ENCODE measurements around the gene THAP3.
A peak's percentile ranks its signal among the peaks of the same experiment; 100 is the strongest.
"Not testable (repeated sequence)": the region's sequence is repeated elsewhere in the genome, so short reads cannot be mapped to it uniquely, and the experiment has no call there.

The THAP3 gene

DNA sequence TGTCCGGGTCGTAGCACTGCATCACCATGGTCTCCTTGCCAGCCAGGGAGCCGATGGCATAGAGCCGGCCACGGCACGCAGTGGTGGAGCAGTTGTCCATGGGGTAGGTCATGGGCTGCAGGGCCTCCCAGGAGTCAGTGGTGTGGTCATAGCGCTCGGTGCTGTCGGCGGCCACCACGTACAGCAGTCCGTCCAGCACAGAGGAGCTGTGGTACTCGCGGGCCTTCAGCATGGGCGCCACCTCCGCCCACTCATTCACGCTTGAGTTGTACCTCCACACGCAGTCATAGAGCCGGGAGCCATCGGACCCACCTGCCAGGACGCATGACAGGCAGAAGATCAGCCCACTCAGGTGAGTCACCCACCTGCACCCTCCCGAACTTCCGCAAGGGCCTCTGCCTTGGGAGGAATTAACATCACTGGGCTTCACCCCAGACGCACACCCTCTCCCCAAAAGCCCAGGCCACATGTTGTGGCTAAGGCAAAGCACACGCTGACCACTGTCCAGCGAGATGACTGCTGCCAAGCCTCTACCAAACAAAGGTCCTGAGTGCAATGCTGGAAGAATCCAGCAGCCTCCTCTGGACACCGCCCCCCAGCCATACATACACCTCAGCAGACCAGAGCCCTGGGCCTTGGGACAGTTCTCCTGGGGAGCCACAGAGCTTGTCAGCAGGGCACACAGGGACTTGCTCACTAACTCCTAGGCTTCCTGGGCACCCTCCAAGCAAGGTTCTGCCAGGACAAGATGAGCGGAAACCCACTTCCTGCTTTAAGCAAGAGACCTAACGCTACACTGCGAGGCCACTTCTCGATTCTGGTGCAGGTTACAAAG, 25.3 kb upstream of the THAP3 start:
- Histone ChIP-seq H3K36me3 (ENCODE audit: insufficient read depth, low read length) (peaks cover 51% of the 10 kb centered on the region), H3K4me1 (ENCODE audit: insufficient read depth, low read length) (peaks cover 62% of the 10 kb centered on the region), H3K27me3 (ENCODE audit: insufficient read depth, low read length, poor library complexity) (no peaks in the 10 kb centered on the region), H3K27ac (ENCODE audit: low read length) (peak overlapping the region; percentile 85), H3K4me2 (ENCODE audit: insufficient read depth, low read length) (peak overlapping the region; percentile 89), H3K9ac (ENCODE audit: low read depth, low read length) (peak overlapping the region; percentile 44), H2AFZ (ENCODE audit: low read depth, low read length) (no peak overlapping the region), H3K9me3 (ENCODE audit: insufficient read depth, low read length, severe bottlenecking) (no peaks in the 10 kb centered on the region), H3K4me3 (ENCODE audit: low read depth in 1 of 2, low read length in 2 of 2) (peak overlapping the region in 1 of 2 experiments; percentile 56; a peak in 2 of 4 replicates), H3K79me2 (ENCODE audit: insufficient read depth, low read length) (peaks cover 65% of the 10 kb centered on the region), H4K20me1 (ENCODE audit: insufficient read depth, low read length) (peaks cover 60% of the 10 kb centered on the region)
- peak; percentile 65 for ATAC-seq (ENCODE audit: insufficient read depth, low read depth)
- DNase-seq, result peak; percentile 78
- TF ChIP-seq CTCF (IDR thresholded peaks at IDR 0.05; ENCODE audit: borderline replicate concordance, extremely low read depth, low read length, poor library complexity, severe bottlenecking) (no peak), EZH2 (IDR thresholded peaks at IDR 0.05; ENCODE audit: borderline replicate concordance, low read depth, low read length, severe bottlenecking) (no peak)

DNA sequence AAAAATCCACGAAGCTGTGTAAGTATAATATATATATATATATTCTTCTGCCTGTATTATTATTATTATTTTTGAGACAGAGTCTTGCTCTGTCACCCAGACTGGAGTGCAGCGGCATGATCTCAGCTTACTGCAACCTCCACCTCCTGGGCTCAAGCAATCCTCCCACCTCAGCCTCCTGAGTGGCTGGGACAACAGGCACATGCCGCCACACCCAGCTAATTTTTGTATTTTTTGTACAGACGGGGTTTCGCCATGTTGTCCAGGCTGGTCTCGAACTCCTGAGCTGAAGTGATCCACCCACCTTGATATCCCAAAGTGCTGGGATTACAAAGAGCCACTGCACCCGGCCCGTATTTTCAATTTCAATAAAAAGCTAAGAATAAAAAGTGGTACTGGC, 24.7 kb upstream of the THAP3 start:
- H3K9ac ChIP-seq (ENCODE audit: low read depth, low read length), result peak overlapping the region; percentile 68
- DNase-seq; H2AFZ ChIP-seq (ENCODE audit: low read depth, low read length); ATAC-seq (ENCODE audit: insufficient read depth, low read depth); H3K9me3 ChIP-seq (ENCODE audit: insufficient read depth, low read length, severe bottlenecking); H3K27me3 ChIP-seq (ENCODE audit: insufficient read depth, low read length, poor library complexity): not testable (repeated sequence)
- peaks cover 62% of the 10 kb centered on the region for H3K4me1 ChIP-seq (ENCODE audit: insufficient read depth, low read length)
- peak overlapping the region; percentile 85 for H3K27ac ChIP-seq (ENCODE audit: low read length)
- peaks cover 65% of the 10 kb centered on the region for H3K79me2 ChIP-seq (ENCODE audit: insufficient read depth, low read length)
- H3K4me2 ChIP-seq (ENCODE audit: insufficient read depth, low read length), result peak overlapping the region; percentile 89
- peaks cover 58% of the 10 kb centered on the region for H4K20me1 ChIP-seq (ENCODE audit: insufficient read depth, low read length)
- peaks cover 46% of the 10 kb centered on the region for H3K36me3 ChIP-seq (ENCODE audit: insufficient read depth, low read length)
- peak overlapping the region; percentile 52 to 84; a peak in 3 of 4 replicates for H3K4me3 ChIP-seq (ENCODE audit: low read depth in 1 of 2, low read length in 2 of 2)

DNA sequence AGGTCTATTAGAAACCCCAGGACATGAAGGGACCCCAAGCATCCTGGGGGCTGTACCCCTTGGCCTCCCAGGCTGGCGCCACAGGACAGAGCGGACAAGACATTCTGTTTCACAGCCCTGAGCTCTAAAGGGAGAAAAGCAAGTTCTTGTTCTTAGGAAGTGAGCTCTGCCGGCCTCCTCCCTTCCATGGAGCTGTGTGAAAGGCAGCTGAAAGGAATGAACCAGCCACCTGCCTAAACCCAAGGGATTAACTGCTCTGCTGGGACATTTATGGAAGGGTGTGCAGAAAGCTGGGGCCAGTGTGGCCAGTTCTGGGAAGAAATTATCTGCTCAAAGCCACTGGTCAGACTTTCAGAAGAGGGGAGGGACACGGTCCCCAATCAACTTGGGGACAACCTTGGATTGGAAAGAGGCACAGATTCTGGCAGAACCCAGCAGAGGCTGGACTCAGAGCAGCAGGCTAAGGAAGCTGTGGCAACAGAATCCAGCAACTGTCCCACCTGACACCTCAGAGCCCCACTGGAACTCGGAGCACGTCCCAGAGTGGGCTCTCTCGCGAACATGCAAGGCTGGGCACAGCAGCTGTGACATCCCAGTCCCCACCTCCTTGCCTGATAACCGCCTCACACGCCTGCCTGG, 24.1 kb upstream of the THAP3 start:
- ATAC-seq (ENCODE audit: insufficient read depth, low read depth) (peak; percentile 44), DNase-seq (no peak)
- H3K9me3 ChIP-seq (ENCODE audit: insufficient read depth, low read length, severe bottlenecking), result no peaks in the 10 kb centered on the region
- TF ChIP-seq CTCF (IDR thresholded peaks at IDR 0.05; ENCODE audit: borderline replicate concordance, extremely low read depth, low read length, poor library complexity, severe bottlenecking), result no peak
- TF ChIP-seq EZH2 (IDR thresholded peaks at IDR 0.05; ENCODE audit: borderline replicate concordance, low read depth, low read length, severe bottlenecking), result no peak
- no peaks in the 10 kb centered on the region for H3K27me3 ChIP-seq (ENCODE audit: insufficient read depth, low read length, poor library complexity)
- peak overlapping the region; percentile 68 for H3K9ac ChIP-seq (ENCODE audit: low read depth, low read length)
- peak overlapping the region; percentile 76 for H2AFZ ChIP-seq (ENCODE audit: low read depth, low read length)
- peaks cover 40% of the 10 kb centered on the region for H3K36me3 ChIP-seq (ENCODE audit: insufficient read depth, low read length)
- peak overlapping the region; percentile 89 for H3K4me2 ChIP-seq (ENCODE audit: insufficient read depth, low read length)
- H3K27ac ChIP-seq (ENCODE audit: low read length), result peak overlapping the region; percentile 85
- peaks cover 62% of the 10 kb centered on the region for H3K4me1 ChIP-seq (ENCODE audit: insufficient read depth, low read length)
- peaks cover 53% of the 10 kb centered on the region for H4K20me1 ChIP-seq (ENCODE audit: insufficient read depth, low read length)
- H3K79me2 ChIP-seq (ENCODE audit: insufficient read depth, low read length), result peaks cover 59% of the 10 kb centered on the region
- H3K4me3 ChIP-seq (ENCODE audit: low read depth in 1 of 2, low read length in 2 of 2), result peak overlapping the region; percentile 52 to 84; a peak in 3 of 4 replicates

All from DND-41 (cell line).